Hematopoietic multipotent progenitor cell treated with erythropoietin and hydrocortisone succinate and interleukin-3 and kit ligand, for 17 days (in vitro differentiated cells): ENCODE results near the gene JAM3.

Experiments used
- DNase-seq: peaks from one replicate; pipeline ENCODE4 v3.0.0-alpha.2; 2015; ENCODE audit warnings: low spot score

Gene JAM3

DNA sequence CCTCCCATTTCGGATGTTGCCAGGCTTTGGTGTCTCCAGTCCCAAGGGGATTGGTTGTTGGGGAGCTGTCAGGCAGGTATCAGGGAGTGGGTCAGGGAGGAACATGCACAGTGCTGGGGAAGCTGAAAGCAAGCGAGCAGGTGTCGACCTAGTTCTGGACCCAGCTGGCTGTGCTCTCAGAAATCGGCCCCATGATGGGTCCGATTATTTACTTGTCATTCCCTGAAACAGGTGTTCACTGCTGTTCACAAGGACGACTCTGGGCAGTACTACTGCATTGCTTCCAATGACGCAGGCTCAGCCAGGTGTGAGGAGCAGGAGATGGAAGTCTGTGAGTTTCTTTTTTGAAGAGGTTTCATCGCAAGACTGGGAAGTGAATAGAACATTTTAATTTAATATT is 76.8 kb downstream of the JAM3 start:
- no peak for DNase-seq

DNA sequence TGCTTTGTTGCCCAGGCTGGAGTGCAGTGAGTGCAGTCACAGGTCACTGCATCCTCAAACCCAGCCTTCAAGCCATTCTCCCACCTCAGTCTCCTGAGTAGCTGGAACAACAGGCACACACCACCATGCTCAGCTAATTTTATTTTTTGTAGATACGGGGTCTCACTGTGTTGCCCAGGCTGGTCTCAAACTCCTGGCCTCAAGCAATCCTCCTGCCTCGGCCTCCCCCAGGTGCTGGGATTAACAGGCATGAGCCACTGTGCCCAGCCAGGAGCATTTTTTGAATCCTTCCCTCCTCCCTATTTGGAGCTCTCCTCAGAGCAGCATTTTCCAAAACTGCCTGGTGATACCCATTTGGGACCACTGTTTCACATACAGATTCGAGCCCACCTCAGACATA is 77.7 kb downstream of the JAM3 start:
- DNase-seq = no peak

DNA sequence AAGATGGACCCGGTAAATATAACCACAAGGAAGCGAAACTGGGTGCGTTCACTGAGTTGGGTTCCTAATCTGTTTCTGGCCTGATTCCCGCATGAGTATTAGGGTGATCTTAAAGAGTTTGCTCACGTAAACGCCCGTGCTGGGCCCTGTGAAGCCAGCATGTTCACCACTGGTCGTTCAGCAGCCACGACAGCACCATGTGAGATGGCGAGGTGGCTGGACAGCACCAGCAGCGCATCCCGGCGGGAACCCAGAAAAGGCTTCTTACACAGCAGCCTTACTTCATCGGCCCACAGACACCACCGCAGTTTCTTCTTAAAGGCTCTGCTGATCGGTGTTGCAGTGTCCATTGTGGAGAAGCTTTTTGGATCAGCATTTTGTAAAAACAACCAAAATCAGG is 80.5 kb downstream of the JAM3 start:
- no peak for DNase-seq

DNA sequence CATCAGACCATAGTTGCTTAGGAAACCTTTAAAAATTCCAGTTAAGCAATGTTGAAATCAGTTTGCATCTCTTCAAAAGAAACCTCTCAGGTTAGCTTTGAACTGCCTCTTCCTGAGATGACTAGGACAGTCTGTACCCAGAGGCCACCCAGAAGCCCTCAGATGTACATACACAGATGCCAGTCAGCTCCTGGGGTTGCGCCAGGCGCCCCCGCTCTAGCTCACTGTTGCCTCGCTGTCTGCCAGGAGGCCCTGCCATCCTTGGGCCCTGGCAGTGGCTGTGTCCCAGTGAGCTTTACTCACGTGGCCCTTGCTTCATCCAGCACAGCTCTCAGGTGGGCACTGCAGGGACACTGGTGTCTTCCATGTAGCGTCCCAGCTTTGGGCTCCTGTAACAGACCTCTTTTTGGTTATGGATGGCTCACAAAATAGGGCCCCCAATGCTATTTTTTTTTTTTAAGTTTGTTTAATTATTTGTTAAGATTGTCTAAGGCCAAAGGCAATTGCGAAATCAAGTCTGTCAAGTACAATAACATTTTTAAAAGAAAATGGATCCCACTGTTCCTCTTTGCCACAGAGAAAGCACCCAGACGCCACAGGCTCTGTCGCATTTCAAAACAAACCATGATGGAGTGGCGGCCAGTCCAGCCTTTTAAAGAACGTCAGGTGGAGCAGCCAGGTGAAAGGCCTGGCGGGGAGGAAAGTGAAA is 81.5 kb downstream of the JAM3 start:
- DNase-seq = no peak

DNA sequence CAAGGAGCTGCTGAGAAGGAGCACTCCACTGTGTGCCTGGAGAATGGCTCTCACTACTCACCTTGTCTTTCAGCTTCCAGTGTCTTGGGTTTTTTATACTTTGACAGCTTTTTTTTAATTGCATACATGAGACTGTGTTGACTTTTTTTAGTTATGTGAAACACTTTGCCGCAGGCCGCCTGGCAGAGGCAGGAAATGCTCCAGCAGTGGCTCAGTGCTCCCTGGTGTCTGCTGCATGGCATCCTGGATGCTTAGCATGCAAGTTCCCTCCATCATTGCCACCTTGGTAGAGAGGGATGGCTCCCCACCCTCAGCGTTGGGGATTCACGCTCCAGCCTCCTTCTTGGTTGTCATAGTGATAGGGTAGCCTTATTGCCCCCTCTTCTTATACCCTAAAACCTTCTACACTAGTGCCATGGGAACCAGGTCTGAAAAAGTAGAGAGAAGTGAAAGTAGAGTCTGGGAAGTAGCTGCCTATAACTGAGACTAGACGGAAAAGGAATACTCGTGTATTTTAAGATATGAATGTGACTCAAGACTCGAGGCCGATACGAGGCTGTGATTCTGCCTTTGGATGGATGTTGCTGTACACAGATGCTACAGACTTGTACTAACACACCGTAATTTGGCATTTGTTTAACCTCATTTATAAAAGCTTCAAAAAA is 82.3 kb downstream of the JAM3 start:
- DNase-seq = no peak

DNA sequence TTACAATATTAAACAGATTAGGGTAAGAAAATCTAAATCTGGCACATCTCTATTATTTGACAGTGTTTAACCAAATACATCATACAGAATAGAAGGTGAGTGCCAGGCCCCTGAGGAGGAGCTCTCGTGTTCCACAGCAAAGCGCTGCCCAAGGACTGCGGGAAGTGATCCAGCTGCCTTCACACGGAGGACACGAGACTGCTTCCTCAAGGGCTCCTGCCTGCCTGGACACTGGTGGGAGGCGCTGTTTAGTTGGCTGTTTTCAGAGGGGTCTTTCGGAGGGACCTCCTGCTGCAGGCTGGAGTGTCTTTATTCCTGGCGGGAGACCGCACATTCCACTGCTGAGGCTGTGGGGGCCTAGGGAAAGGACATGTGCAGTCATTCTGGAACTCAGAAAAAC is 83.8 kb downstream of the JAM3 start:
- DNase-seq = no peak

DNA sequence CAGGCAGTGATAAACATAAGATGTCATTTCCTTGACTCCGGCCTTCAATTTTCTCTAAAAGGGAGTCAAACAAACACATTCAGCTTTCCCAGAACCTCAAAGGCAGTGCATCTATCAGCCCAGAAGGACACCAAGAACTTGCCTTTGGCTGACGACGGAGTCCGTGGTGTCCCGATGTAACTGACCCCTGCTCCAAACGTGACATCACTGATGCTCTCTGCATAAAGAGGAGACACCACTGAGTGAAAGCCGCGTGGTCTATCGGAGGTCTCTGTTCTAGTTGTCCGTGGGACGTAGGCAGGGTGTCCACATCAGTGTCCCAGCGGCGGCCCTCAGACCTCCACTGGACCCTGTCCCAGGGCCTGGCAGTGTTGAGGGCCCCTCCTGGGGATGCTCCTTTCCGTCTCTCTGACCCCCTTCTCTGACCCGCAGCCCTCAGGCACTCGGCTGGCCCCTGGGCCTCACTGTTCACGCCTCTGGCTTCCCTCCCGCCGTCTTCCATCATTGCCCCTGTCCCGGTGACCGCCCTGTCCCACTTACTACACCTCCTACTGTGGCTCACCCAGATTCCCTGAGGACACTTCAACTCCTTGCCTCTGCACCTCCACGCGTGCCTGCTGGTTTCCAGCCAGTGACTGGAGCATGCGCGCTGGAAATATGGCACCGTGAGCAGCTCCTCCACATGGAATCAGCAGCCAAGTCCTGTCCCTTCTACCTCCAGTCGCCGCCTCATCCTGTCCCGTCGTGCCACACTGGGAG is 84.5 kb downstream of the JAM3 start:
- no peak for DNase-seq

DNA sequence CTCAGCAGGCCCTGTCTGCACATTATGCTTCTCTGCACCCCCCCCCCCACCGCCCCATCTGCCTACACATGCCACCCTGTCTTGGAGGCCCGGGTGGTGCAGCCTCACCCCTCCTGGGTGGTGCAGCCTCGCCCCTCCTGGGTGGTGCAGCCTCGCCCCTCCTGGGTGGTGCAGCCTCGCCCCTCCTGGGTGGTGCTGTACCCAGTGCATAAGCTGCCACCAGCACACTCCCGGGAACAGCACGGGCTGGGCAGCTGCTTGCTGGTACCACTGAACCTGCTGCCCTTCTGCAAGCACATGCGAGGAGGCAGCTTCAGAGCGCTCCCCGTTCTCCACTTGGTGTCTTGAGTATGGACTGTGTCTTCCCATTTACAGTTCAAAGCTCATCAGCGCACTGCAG is 85.6 kb downstream of the JAM3 start:
- no peak for DNase-seq

DNA sequence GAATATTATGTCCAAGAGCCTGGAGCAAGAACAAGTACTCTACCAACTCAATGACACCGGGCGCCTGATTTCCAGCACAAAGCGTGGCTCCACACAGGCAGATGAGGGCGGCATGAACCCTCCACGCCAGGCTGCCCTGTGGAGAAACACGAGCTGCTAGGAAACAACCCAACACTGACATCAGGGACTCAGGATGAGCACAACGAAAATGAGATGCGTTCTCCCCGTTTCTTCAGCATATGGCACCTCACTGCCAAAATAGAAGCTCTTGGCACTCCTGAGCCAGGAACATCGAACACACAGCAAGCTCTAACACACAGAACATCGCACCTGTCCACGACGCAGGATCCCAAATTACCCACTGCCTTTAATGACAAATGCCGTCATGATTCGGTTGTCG is 86.6 kb downstream of the JAM3 start:
- no peak for DNase-seq

DNA sequence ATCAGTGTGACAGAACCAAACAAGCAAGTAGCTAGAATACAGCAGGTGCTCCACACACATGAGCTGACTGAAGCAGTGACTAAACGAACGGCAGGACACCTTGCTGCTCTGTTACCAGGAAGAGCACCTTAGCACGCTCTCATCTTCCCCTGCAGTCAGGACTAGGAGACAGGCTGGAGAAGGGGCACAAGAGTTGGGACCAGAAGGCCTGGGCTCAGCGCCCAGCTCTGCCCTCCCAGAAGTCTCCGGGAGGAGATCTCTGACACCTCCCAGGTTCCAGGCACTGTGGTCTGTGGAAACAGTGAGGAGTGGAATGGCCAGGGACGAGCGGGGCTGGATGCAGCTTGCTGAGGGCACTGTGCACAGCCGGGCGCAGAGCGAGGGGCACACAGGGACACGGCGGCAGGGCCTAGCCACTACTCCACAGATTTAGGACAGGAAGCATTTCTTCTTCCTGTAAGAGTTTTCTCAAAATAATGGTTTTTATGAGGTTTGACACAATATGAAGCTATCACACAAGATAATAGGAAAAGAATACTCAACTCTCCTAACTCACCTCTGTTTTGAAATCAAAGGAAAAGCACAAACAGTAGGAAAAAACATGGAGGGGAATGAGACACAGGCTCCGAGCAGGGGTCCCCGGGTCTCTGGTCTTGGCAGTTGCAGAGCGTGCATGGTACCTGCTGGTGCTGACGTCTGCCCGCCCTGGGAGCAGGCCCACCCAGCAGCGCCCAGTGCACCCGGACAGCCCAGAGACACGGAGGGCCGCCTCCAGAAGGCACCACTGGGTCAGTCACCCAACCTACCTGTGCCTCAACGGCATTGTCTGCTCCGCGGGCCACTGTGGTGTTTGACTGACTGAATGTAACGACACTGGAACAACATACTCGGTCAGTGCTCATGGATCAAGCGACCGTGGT is 87.3 kb downstream of the JAM3 start:
- no peak for DNase-seq

DNA sequence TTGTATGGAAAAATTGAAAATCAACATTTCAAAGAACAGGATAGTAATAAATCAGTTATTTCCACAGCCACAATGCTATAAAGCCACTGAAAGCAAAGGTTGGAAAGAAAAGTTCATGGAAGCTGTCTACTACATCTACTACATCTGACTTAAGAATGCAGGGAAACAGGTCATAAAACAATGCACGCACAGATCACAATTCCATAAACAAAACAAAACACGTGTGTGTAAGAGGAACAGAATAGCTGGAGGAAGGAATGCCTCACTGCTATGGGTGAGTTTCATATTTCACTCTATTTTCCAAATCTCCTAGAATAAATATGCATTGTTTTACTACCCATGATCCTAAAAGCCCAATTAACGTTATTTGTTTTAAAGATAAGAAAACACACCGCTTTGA is 88.6 kb downstream of the JAM3 start:
- no peak for DNase-seq

DNA sequence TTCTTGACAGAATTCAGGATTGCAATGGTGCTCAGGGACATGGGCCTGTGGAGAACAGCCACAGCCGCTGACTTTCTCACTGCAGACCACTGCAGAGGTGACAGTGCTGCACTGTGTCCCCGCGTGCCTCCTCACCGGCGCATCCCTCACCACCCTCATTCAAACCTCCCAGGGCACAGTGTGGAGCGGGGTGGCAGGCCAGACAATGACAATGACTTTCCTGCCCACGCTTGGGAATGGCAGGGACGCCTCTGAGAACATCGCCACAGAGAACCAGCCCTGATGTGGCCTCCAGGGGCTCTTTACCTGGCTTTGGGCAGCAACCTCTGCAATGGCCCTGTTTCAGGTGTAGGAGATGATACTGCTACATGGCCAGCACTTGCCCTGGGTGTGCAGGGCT is 89.2 kb downstream of the JAM3 start:
- no peak for DNase-seq

DNA sequence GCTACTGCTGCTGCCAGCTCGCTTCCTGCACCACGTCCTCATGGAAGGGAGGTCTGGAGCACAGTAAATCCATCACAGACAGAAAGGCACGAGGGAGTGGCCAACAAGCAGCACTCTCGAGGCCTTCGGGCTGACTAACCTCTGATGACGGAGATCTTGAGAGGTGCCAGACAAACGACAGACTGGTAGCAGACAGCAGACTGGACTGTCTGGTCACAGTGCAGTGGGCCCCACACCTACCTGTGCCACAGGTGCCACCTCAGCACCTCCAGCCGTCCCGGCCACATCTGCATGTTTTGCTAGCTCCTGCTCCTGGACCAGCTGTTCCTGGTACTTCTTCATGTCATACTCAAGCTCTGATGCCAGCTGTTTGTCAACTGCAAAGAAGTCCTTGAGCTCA is 90.8 kb downstream of the JAM3 start:
- no peak for DNase-seq

DNA sequence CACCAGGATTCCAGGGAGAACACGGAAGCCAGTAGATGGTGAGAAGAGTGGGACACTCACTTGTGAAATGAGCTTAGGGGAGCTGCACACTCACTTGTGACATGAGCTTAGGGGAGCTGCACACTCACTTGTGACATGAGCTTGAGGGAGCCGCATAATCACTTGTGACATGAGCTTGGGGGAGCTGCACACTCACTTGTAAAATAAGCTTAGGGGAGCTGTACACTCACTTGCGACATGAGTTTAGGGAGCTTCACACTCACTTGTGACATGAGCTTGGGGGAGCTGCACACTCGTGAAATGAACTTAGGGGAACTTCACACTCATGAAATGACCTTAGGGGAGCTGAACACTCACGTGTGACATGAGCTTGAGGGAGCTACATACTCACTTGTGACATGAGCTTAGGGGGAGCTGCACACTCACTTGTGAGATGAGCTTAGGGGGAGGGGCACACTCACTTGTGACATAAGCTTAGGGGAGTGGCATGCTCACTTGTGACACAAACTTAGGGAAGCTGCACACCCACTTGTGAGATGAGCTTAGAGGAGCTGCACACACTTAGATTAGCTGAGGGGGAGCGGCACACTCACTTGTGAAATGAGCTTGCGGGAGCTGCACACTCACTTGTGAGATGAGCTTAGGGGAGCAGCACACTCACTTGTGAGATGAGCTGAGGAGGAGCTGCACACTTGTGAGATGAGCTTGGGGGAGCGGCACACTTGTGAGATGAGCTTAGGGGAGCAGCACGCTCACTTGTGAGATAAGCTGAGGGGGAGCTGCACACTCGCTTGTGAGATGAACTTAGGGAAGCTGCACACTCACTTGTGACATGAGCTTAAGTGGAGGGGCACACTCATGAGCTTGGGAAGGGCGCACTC is 95.9 kb downstream of the JAM3 start:
- DNase-seq = no peak

DNA sequence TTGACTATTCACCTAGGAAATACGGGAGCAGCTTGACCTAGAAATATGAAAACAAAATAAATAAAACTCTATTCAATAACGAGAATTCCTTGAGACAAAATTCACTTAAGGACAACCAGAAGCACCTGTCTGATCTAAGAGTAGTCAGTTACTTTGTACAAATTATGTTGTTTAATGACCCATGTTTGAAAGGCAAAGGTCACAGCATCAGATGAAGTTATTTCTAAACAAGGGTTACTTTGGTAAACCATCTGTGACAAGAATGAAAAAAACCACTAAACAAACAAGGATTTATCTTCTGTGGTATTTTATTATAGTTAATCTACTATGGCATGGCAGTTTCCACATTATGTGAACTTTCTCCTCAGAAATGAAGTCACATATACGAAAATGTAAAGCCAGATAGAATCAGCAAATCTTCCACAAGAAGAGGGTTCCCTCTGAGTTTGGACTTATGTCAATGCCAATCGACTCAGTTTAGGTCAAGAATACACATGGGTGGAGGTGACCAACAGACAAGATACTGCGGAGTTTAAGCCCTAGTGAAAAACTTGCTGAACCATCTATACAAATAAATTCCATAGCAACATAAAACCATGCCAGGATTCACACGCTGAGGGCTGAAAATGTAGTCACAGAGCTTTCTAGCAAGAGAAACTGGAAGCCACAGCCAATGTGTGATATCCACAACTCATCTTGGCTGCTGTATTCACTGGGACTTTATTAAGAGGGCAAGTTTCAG is 101.5 kb downstream of the JAM3 start:
- DNase-seq = no peak

DNA sequence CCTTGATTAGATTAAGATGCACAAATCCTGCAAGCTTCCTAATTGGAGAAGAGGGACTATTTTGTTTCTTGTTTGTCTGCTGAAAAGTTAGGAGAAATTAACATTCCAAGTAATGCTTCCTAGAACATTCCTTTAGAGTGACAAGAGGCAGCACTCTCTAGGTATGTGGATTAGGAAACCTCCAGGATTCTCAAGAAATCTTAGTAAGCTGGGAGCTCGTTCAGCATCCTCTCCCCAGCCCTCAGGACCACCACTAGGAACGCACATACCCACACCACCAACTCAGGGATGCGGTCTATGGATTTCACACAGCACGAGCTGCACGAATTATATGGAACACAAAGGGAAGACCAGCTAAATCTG is 102.0 kb downstream of the JAM3 start:
- DNase-seq = no peak

DNA sequence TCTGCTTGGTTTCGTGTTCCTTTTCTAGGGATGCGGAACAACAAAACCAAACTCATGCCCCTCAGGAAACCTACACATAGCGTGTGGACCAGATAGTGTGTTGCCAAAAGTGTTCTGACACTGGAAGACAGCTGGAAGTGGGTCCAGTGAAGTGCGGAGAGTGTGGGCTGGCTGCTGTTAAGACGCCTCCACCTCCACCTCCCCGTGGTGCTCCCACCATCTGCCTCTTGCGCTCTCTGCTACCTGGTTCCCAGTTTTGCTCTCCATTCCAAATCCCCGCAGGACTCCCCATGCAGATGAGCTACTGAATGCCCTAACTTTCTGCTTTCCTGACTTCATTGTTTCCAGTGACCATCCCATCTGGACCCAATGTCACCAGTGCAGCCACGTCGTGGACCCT is 103.1 kb downstream of the JAM3 start:
- no peak for DNase-seq

DNA sequence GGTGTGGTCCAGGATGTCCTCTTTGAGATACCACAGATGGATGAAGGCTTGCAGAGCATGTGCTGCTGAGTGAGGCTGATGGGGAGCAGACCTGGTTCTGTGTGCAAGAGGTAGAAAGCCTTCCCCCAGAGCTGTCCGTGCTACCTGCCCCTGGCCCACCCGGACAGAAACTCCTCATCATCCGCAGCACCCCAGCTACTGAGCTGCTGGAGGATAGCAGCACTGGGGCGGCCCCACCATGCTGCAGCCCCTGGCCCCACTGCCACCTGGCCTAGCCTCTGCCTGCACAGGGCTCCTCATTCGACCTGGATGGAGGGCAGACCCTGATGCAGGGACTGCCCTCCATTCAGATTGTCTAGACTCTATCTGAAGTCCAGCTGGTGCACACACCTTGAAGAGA is 104.4 kb downstream of the JAM3 start:
- DNase-seq = no peak

DNA sequence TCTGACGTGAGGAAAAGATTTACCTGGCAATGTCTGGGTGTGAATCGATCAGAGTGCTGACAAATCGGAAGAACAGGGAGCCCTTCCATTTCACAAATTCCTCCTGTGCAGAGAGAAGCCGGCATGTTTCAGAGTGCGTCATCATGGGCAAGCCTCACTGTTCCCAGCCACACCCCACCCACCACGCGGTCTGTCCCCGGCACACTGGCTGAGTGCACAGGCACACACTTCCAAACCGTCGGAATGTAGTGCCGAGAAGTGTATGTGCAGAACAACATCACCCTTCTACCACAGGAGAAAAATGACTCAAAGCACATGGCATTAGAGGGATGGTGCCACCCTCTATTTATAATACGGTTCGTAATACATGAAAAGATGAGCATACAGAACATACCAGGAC is 107.4 kb downstream of the JAM3 start:
- no peak for DNase-seq

DNA sequence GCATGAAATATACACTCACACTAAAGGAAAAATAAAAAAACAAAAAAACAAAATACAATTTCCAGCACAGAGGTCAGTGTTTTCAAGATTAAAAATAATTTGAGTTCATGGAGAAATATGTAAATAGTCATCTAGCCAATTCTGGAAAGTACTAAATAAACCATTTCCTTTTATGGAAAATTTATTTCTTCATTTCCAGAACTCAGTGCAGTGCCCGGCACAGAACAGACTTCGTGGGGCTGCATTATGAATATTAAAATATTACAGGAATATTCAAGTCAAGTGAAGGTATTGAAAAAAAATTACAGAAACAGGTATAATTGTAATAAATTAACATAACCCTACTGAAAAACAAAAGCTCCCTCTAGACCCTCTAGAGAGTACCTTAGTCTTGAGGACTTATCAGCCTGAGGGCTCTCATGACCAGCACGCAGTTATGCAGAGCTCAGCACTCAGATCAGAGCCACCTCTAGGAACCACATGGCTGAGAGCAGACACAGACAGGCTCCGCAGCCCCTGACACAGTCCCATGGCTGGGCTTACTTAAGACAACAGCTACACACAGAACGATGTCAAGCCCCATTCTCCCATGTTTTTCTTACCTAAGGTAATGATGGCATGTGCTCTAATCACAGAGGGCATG is 109.3 kb downstream of the JAM3 start:
- DNase-seq = no peak
